Dendritic cell treated with granulocyte-macrophage colony-stimulating factor and Interleukin-4, amounts not matched to agents 40 ng/mL and 50 ng/mL, for 4 days (primary cell): ENCODE data around the gene ALLC.
"Not testable (repeated sequence)": the region's sequence is repeated elsewhere in the genome, so short reads cannot be mapped to it uniquely, and the experiment has no call there.

Source experiments
- H3K27ac Mint-ChIP-seq: one replicate; pipeline ENCODE4 v1.8.0; 2022; ENCODE audit warnings: mild to moderate bottlenecking, mixed read lengths
- H3K27me3 Mint-ChIP-seq: one replicate; pipeline ENCODE4 v1.8.0; 2022; ENCODE audit warnings: mild to moderate bottlenecking, mixed read lengths
- H3K36me3 Mint-ChIP-seq: one replicate; pipeline ENCODE4 v1.8.0; 2022; ENCODE audit warnings: low read depth, mixed read lengths
- H3K4me1 Mint-ChIP-seq: one replicate; pipeline ENCODE4 v1.8.0; 2022; ENCODE audit warnings: low read depth, mixed read lengths
- H3K4me3 Mint-ChIP-seq: one replicate; pipeline ENCODE4 v1.8.0; 2022; ENCODE audit warnings: mild to moderate bottlenecking, moderate library complexity, mixed read lengths
- H3K9me3 Mint-ChIP-seq: one replicate; pipeline ENCODE4 v1.8.0; 2022; ENCODE audit warnings: mixed read lengths
- intact Hi-C: fragments of 100-400 bp; cut with micrococcal nuclease; formaldehyde crosslinking; loops from one replicate; pipeline ENCODE4 v1.15.0; 2022

The ALLC gene

GRCh38 chr2:3619033-3619432 lies 39.0 kb upstream of the ALLC start:
- peaks cover 2% of the 10 kb centered on the region for H3K27me3 Mint-ChIP-seq
- no peak overlapping the region for H3K27ac Mint-ChIP-seq
- no peaks in the 10 kb centered on the region for H3K4me1 Mint-ChIP-seq
- H3K9me3 Mint-ChIP-seq, result peaks cover 8% of the 10 kb centered on the region
- H3K4me3 Mint-ChIP-seq, result no peak overlapping the region
- intact Hi-C loops, result no loop called here
- H3K36me3 Mint-ChIP-seq, result no peaks in the 10 kb centered on the region

- H3K27me3 Mint-ChIP-seq, H3K9me3 Mint-ChIP-seq, H3K4me1 Mint-ChIP-seq, intact Hi-C loops, H3K36me3 Mint-ChIP-seq, H3K27ac Mint-ChIP-seq, H3K4me3 Mint-ChIP-seq: not testable (repeated sequence)
These were observed 38.3 kb upstream of the ALLC start for GRCh38 chr2:3619661-3620060.

- Mint-ChIP-seq H3K4me1 (no peaks in the 10 kb centered on the region), H3K27me3 (peaks cover 2% of the 10 kb centered on the region), H3K4me3 (no peak overlapping the region), H3K27ac (no peak overlapping the region), H3K36me3 (no peaks in the 10 kb centered on the region), H3K9me3 (peaks cover 8% of the 10 kb centered on the region)
- intact Hi-C loops, result no loop called here
These were observed 37.2 kb upstream of the ALLC start for GRCh38 chr2:3620834-3621233.

GRCh38 chr2:3622967-3623366 lies 35.0 kb upstream of the ALLC start:
- H3K36me3 Mint-ChIP-seq, result no peaks in the 10 kb centered on the region

GRCh38 chr2:3624059-3624794 lies 33.8 kb upstream of the ALLC start:
- intact Hi-C loops, result no loop called here
- Mint-ChIP-seq H3K4me1 (no peaks in the 10 kb centered on the region), H3K27ac (no peak overlapping the region), H3K9me3 (no peaks in the 10 kb centered on the region), H3K27me3 (no peaks in the 10 kb centered on the region), H3K36me3 (no peaks in the 10 kb centered on the region), H3K4me3 (no peak overlapping the region)

More at GRCh38 chr2:3622967-3623366, 35.0 kb upstream of the ALLC start:
- Mint-ChIP-seq H3K9me3 (no peaks in the 10 kb centered on the region), H3K27ac (no peak overlapping the region), H3K4me1 (no peaks in the 10 kb centered on the region), H3K27me3 (peaks cover 2% of the 10 kb centered on the region), H3K4me3 (no peak overlapping the region)
- intact Hi-C loops, result no loop called here

- no peaks in the 10 kb centered on the region for H3K4me1 Mint-ChIP-seq
- no peaks in the 10 kb centered on the region for H3K36me3 Mint-ChIP-seq
- no peak overlapping the region for H3K27ac Mint-ChIP-seq
- no peak overlapping the region for H3K4me3 Mint-ChIP-seq
- H3K9me3 Mint-ChIP-seq, result no peaks in the 10 kb centered on the region
- H3K27me3 Mint-ChIP-seq, result no peaks in the 10 kb centered on the region
- intact Hi-C loops, result no loop called here
These were observed 32.8 kb upstream of the ALLC start for GRCh38 chr2:3625186-3625585.

- H3K36me3 Mint-ChIP-seq, result no peaks in the 10 kb centered on the region
- no peak overlapping the region for H3K4me3 Mint-ChIP-seq
- no peak overlapping the region for H3K27ac Mint-ChIP-seq
- no peaks in the 10 kb centered on the region for H3K9me3 Mint-ChIP-seq
- no peaks in the 10 kb centered on the region for H3K4me1 Mint-ChIP-seq
- no peaks in the 10 kb centered on the region for H3K27me3 Mint-ChIP-seq
- intact Hi-C loops, result no loop called here
These were observed 31.7 kb upstream of the ALLC start for GRCh38 chr2:3626118-3626811.

GRCh38 chr2:3626812-3627499 lies 31.0 kb upstream of the ALLC start:
- Mint-ChIP-seq H3K36me3 (no peaks in the 10 kb centered on the region), H3K4me3 (no peak overlapping the region), H3K27me3 (no peaks in the 10 kb centered on the region), H3K4me1 (no peaks in the 10 kb centered on the region), H3K9me3 (no peaks in the 10 kb centered on the region), H3K27ac (no peak overlapping the region)
- intact Hi-C loops, result no loop called here

GRCh38 chr2:3627500-3628100 lies 30.4 kb upstream of the ALLC start:
- no peaks in the 10 kb centered on the region for H3K36me3 Mint-ChIP-seq
- no peaks in the 10 kb centered on the region for H3K4me1 Mint-ChIP-seq
- intact Hi-C loops, result no loop called here
- H3K9me3 Mint-ChIP-seq, result no peaks in the 10 kb centered on the region
- no peak overlapping the region for H3K27ac Mint-ChIP-seq
- no peak overlapping the region for H3K4me3 Mint-ChIP-seq
- no peaks in the 10 kb centered on the region for H3K27me3 Mint-ChIP-seq

GRCh38 chr2:3628241-3628679 lies 29.7 kb upstream of the ALLC start:
- Mint-ChIP-seq H3K9me3 (no peaks in the 10 kb centered on the region), H3K36me3 (no peaks in the 10 kb centered on the region), H3K27me3 (no peaks in the 10 kb centered on the region), H3K27ac (no peak overlapping the region), H3K4me3 (no peak overlapping the region), H3K4me1 (no peaks in the 10 kb centered on the region)
- intact Hi-C loops, result no loop called here

- Mint-ChIP-seq H3K27me3 (no peaks in the 10 kb centered on the region), H3K9me3 (no peaks in the 10 kb centered on the region), H3K4me1 (no peaks in the 10 kb centered on the region), H3K27ac (no peak overlapping the region), H3K4me3 (no peak overlapping the region), H3K36me3 (no peaks in the 10 kb centered on the region)
- intact Hi-C loops, result no loop called here
These were observed 29.2 kb upstream of the ALLC start for GRCh38 chr2:3628800-3629199.

- Mint-ChIP-seq H3K27me3 (no peaks in the 10 kb centered on the region), H3K27ac (no peak overlapping the region), H3K9me3 (no peaks in the 10 kb centered on the region), H3K36me3 (no peaks in the 10 kb centered on the region), H3K4me3 (no peak overlapping the region), H3K4me1 (no peaks in the 10 kb centered on the region)
- intact Hi-C loops, result no loop called here
These were observed 27.4 kb upstream of the ALLC start for GRCh38 chr2:3630631-3631030.

- no peaks in the 10 kb centered on the region for H3K36me3 Mint-ChIP-seq
- no peaks in the 10 kb centered on the region for H3K9me3 Mint-ChIP-seq
- intact Hi-C loops, result no loop called here
- no peak overlapping the region for H3K4me3 Mint-ChIP-seq
- no peaks in the 10 kb centered on the region for H3K4me1 Mint-ChIP-seq
- H3K27me3 Mint-ChIP-seq, result no peaks in the 10 kb centered on the region
- no peak overlapping the region for H3K27ac Mint-ChIP-seq
These were observed 26.7 kb upstream of the ALLC start for GRCh38 chr2:3631161-3631850.
